Smooth muscle cell (in vitro differentiated cells): Measurements from ENCODE around the gene UBE2G1. TPM values are rescaled to one million over a fixed set of nuclear protein-coding genes. Genes with fewer than 3 reads are reported as not detected.

Experiments used
- DNase-seq: peaks from one replicate; lab custom pipeline; 2025; ENCODE audit not compliant: unreplicated experiment; lab: John Stamatoyannopoulos, UW
- H2AFZ ChIP-seq: fragments of 200-600 bp; sonication (generic); 2 replicates; pipeline ENCODE4 v1.6.0; 2016; ENCODE audit warnings: antibody characterized with exemption, low read depth, mild to moderate bottlenecking
- H3F3A ChIP-seq: fragments of 200-600 bp; sonication (generic); 2 replicates; pipeline ENCODE4 v1.6.0; 2017; ENCODE audit warnings: antibody characterized with exemption, low read depth
- H3K27ac ChIP-seq: fragments of 200-600 bp; sonication (generic); 2 replicates; pipeline ENCODE4 v1.5.1; 2016; ENCODE audit warnings: low read depth, mild to moderate bottlenecking
- H3K27me3 ChIP-seq: fragments of 200-600 bp; sonication (generic); 2 replicates; pipeline ENCODE4 v1.6.1; 2016; ENCODE audit warnings: low read depth, mild to moderate bottlenecking
- H3K36me3 ChIP-seq: fragments of 200-600 bp; sonication (generic); 2 replicates; pipeline ENCODE4 v1.5.1; 2016; ENCODE audit warnings: low read depth
- H3K4me1 ChIP-seq: fragments of 200-600 bp; sonication (generic); 2 replicates; pipeline ENCODE4 v1.5.1; 2016; ENCODE audit warnings: low read depth
- H3K4me2 ChIP-seq: fragments of 200-600 bp; sonication (generic); 2 replicates; pipeline ENCODE4 v1.6.0; 2016; ENCODE audit warnings: mild to moderate bottlenecking
- H3K4me3 ChIP-seq: fragments of 200-600 bp; sonication (generic); 2 replicates; pipeline ENCODE4 v1.5.1; 2016; ENCODE audit warnings: mild to moderate bottlenecking
- H3K79me2 ChIP-seq: fragments of 200-600 bp; sonication (generic); 2 replicates; pipeline ENCODE4 v1.6.0; 2016; ENCODE audit warnings: low read depth, mild to moderate bottlenecking
- H3K9ac ChIP-seq: fragments of 200-600 bp; sonication (generic); 2 replicates; pipeline ENCODE4 v1.6.0; 2016; ENCODE audit warnings: low read depth
- H3K9me3 ChIP-seq: fragments of 200-600 bp; sonication (generic); replicated peaks from 2 replicates; pipeline ENCODE4 v1.5.1; 2016; ENCODE audit warnings: low read depth
- H4K20me1 ChIP-seq: fragments of 200-600 bp; sonication (generic); 2 replicates; pipeline ENCODE4 v1.6.0; 2016; ENCODE audit warnings: low read depth
- CTCF ChIP-seq: fragments of 200-600 bp; sonication (generic); IDR thresholded peaks from 2 replicates; pipeline ENCODE4 v1.5.1; 2017; ENCODE audit warnings: borderline replicate concordance, mild to moderate bottlenecking, antibody characterized with exemption; ENCODE audit not compliant: insufficient read depth, poor library complexity, severe bottlenecking
- WGBS: methylation state at CpG from one replicate; pipeline ENCODE4 v1.1.7; 2016; ENCODE audit warnings: low lambda C conversion rate; 5-methylcytosine and 5-hydroxymethylcytosine counted together
- polyA plus RNA-seq: library from polyadenylated mRNA; unstranded; fragments of >200 nt; fragmentation: Nextera tagmentation; extraction: Ambion mirVana; gene quantifications from 2 replicates; pipeline ENCODE4 v1.2.1, GENCODE V29; 2016
- total RNA-seq: library from RNA; depleted of rRNA; stranded (reverse); fragments of >200 nt; gene quantifications from 2 replicates; pipeline ENCODE4 v1.2.3, GENCODE V29; 2014

UBE2G1 gene
- total and polyA plus RNA-seq, 2 experiments from 2014 or later, result 39.9 to 63.7 TPM

DNA sequence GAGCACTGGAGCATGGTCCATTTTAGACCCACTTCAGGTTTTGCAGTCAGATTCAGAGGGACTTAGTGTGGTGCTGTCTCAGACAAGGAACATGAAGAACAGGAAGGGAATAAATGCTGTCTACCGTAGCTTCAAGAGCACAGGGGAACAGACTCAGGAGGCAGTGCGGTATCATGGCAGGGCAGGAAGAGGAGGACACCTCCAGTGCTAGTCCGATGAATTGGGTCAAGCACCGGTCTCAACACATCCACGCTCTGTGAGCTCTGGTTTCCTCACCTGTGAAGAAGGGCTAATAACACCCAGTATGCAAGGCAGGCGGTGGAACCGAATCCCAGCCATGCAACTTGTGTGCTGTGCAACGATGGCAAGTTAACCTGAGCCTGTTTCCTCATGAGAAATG is 99.1 kb downstream of the UBE2G1 start:
- TF ChIP-seq CTCF, result no peak
- Histone ChIP-seq H3K9me3 (no peaks in the 10 kb centered on the region), H3K4me3 (no peak overlapping the region), H4K20me1 (peaks cover 8% of the 10 kb centered on the region), H3K27ac (no peak overlapping the region), H3F3A (no peaks in the 10 kb centered on the region), H3K79me2 (peaks cover 12% of the 10 kb centered on the region), H3K9ac (no peak overlapping the region), H3K27me3 (no peaks in the 10 kb centered on the region), H3K4me2 (no peak overlapping the region), H3K4me1 (peaks cover 6% of the 10 kb centered on the region), H2AFZ (no peak overlapping the region), H3K36me3 (peaks cover 6% of the 10 kb centered on the region)
- WGBS, result 96% methylated on average over 8 of the region's 8 CpGs
- no peak for DNase-seq

DNA sequence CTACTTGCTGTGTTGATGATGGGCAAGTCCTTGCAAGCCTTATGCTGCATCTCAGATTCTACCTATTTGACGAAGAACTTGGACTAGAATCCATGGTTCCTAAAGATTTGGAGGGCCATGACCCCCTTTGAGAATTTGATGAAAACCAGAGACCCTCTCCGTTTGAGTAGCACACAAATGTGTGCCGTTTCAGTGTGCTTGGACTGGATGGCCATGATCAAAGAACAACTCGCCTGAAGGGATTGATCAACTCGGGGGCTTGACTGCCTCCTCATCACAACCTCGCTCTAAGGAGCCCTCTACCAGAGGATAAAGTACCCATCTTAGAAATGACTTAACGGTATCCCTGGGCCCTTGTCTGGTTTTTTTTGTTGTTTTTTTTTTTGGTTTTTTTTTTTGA is 99.9 kb downstream of the UBE2G1 start:
- Histone ChIP-seq H3K36me3 (no peaks in the 10 kb centered on the region), H3K9me3 (no peaks in the 10 kb centered on the region), H4K20me1 (peaks cover 16% of the 10 kb centered on the region), H3K79me2 (peaks cover 20% of the 10 kb centered on the region), H3K27ac (no peak overlapping the region), H2AFZ (no peak overlapping the region), H3F3A (no peaks in the 10 kb centered on the region), H3K9ac (no peak overlapping the region), H3K4me1 (peaks cover 7% of the 10 kb centered on the region), H3K4me3 (no peak overlapping the region), H3K27me3 (no peaks in the 10 kb centered on the region), H3K4me2 (no peak overlapping the region)
- no peak for TF ChIP-seq CTCF
- DNase-seq, result no peak
- 84% methylated on average over 7 of the region's 7 CpGs for WGBS

DNA sequence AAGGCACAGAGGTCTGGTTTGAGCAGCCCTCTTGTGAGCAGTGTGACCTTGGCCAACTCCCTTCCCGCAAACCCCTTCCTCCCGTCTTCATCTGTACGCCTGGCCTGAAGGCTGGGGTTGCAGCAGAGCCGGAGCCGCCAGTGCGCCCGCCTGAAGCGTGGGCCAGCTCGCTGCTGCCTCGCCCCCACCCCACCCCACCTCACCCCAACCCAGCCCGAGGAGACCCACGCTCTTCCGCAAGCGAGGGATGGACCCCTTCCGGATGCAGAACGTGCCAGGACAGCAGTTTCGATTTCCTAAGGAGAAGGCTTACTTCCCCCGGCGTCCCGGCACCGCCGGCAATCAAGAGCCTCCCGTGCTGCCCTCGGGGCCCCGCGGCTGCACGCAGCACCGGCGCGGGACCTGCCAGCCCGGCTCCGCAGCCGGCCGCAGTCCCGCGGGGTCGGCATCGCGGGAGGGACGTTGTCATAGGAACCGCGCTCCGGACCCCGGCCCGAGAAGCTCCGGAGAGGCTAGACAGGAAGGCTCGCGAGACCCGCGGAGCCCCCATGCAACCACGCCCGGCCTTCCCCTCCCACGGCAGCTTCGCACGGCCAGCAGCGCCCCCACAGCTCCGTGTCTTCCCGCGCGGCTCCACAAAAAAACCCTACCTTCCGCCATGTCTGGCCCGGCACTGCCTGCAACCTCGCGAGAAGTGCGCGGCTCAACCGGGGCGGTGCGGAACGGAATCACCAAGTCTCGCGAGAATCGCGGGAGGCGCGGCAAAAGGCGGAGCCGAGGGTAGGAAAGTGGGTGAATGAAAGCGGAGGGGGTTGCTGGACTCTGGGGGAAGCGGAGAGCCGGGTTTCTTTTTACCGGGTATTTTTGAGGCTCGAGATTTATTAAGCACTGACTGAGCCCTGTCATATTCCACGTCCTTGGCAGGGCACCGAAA is 102.9 kb downstream of the UBE2G1 start, which contains the start of gene ANKFY1:
Gene ANKFY1 (minus strand): TSS at position 698 of the 934 bp plus-strand sequence. CDS start 38 bp downstream, at position 660.
- H3K79me2 ChIP-seq, result peaks cover 50% of the 10 kb centered on the region

More for the DNA sequence above, 102.9 kb downstream of the UBE2G1 start, which contains the start of gene ANKFY1:
- TF ChIP-seq CTCF, result no peak
- H3K4me1 ChIP-seq, result peaks cover 7% of the 10 kb centered on the region
- peaks cover 21% of the 10 kb centered on the region for H4K20me1 ChIP-seq
- peak within 1 kb of the TSS; percentile 81 for H3K27ac ChIP-seq
- DNase-seq, result peak; percentile 87
- peak within 1 kb of the TSS; percentile 96 for H3K9ac ChIP-seq
- H3F3A ChIP-seq, result no peaks in the 10 kb centered on the region
- H2AFZ ChIP-seq, result peak within 1 kb of the TSS; percentile 75
- H3K4me3 ChIP-seq, result peak within 1 kb of the TSS; percentile 94
- H3K4me2 ChIP-seq, result peak within 1 kb of the TSS; percentile 86
- no peaks in the 10 kb centered on the region for H3K9me3 ChIP-seq
- WGBS, result under 1% methylated on average over 63 of the region's 85 CpGs
- H3K36me3 ChIP-seq, result no peaks in the 10 kb centered on the region
- no peaks in the 10 kb centered on the region for H3K27me3 ChIP-seq
